Ovary (tissue), 3 donors: Measurements from ENCODE around the gene ITGB3BP.

Experiments used
- CTCF ChIP-seq, 3 donors: fragments of 450-650 bp in 2 of 3; fragments of 200-600 bp in 1 of 3; IDR thresholded peaks; one replicate each; pipeline versions ENCODE4 v1.5.1 to v1.8.0; 2016 to 2022; ENCODE audit warnings: antibody characterized with exemption in 3 of 3, mild to moderate bottlenecking in 1 of 3
- POLR2A ChIP-seq: fragments of 450-650 bp; IDR thresholded peaks from one replicate; pipeline ENCODE4 v1.6.1; 2017; ENCODE audit warnings: antibody characterized with exemption, mild to moderate bottlenecking, moderate library complexity
- donor health status: DM: no; HTN: no; CAD: no.

- TF ChIP-seq CTCF (IDR thresholded peaks at IDR 0.05) (no peak), POLR2A (no peak)
Observed at GRCh38 chr1:63466181-63466580, 56.8 kb downstream of the ITGB3BP start.
